ENCODE results near the gene COL25A1.

- TF ChIP-seq, protein P1, sequence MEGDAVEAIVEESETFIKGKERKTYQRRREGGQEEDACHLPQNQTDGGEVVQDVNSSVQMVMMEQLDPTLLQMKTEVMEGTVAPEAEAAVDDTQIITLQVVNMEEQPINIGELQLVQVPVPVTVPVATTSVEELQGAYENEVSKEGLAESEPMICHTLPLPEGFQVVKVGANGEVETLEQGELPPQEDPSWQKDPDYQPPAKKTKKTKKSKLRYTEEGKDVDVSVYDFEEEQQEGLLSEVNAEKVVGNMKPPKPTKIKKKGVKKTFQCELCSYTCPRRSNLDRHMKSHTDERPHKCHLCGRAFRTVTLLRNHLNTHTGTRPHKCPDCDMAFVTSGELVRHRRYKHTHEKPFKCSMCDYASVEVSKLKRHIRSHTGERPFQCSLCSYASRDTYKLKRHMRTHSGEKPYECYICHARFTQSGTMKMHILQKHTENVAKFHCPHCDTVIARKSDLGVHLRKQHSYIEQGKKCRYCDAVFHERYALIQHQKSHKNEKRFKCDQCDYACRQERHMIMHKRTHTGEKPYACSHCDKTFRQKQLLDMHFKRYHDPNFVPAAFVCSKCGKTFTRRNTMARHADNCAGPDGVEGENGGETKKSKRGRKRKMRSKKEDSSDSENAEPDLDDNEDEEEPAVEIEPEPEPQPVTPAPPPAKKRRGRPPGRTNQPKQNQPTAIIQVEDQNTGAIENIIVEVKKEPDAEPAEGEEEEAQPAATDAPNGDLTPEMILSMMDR (IDR thresholded peaks at IDR 0.05), result no peak
- TF ChIP-seq POLR2A (IDR thresholded peaks at IDR 0.05), result no peak
Observed at GRCh38 chr4:109290918-109291317, 11.5 kb downstream of the COL25A1 start.
